ENCODE results near the gene MAP3K2. TPM values are rescaled to one million over a fixed set of nuclear protein-coding genes. Genes with fewer than 3 reads are reported as not detected.

Gene MAP3K2
- total and polyA plus RNA-seq, 2 of the 4 experiments (the other 2 are of a cell fraction) = 6.2 to 30.8 TPM

GRCh38 chr2:127427376-127428056 is 39.7 kb upstream of the MAP3K2 start:
- BruUV-seq (replicated peaks) = no TSS peak
- no peak overlapping the region for H4K8ac ChIP-seq (ENCODE audit: low read depth in 2 of 2, low read length in 2 of 2)
- H3K18ac ChIP-seq (ENCODE audit: low read depth, low read length) = no peak overlapping the region
- H3K27me3 ChIP-seq (ENCODE audit: control insufficient read depth, insufficient read depth, low read length) = peaks cover 10% of the 10 kb centered on the region
- H2BK120ac ChIP-seq (ENCODE audit: low read depth, low read length) = no peak overlapping the region
- CTCF ChIA-PET = no interaction called here
- no peak overlapping the region for H4K91ac ChIP-seq (ENCODE audit: insufficient read depth, low read depth, low read length)
- no peaks in the 10 kb centered on the region; the same call in 1 of the 2 replicates for H4K20me1 ChIP-seq (ENCODE audit: insufficient read depth, low read length)
- no peak overlapping the region for H3K27ac ChIP-seq (ENCODE audit: insufficient read depth, low read length)
- no peak overlapping the region for H3K4ac ChIP-seq (ENCODE audit: low read depth, low read length)
- H2AK9ac ChIP-seq (replicated peaks; ENCODE audit: low read depth, low read length, poor library complexity) = no peak overlapping the region
- no peak overlapping the region for H3K4me3 ChIP-seq (ENCODE audit: insufficient read depth, low read depth, low read length)
- WGBS, 2 experiments (ENCODE audit: extremely low coverage in 2 of 2, insufficient read length in 1 of 2) = 80% methylated on average over 2 of the region's 7 CpGs; no CpG with 5 or more reads in 1 of the 2 experiments
- H3K9ac ChIP-seq (ENCODE audit: low read depth, low read length) = no peak overlapping the region
- TF ChIP-seq NFE2L2 (IDR thresholded peaks at IDR 0.05; ENCODE audit: low read depth, low read length) = no peak
- no peak for TF ChIP-seq BHLHE40 (IDR thresholded peaks at IDR 0.05; ENCODE audit: low read depth, low read length)
- no peak for TF ChIP-seq CHD1 (IDR thresholded peaks at IDR 0.05; ENCODE audit: low read depth, low read length)
- no peak for TF ChIP-seq SMC3 (IDR thresholded peaks at IDR 0.05; ENCODE audit: low read depth, low read length)
- no peak for TF ChIP-seq MXI1 (IDR thresholded peaks at IDR 0.05; ENCODE audit: borderline replicate concordance, low read depth, low read length)
- no peak for TF ChIP-seq CEBPB (IDR thresholded peaks at IDR 0.05; ENCODE audit: low read depth, low read length)
- intact Hi-C loops (cut with micrococcal nuclease) = no loop called here
- no peak overlapping the region for H4K5ac ChIP-seq (ENCODE audit: low read depth, low read length)
- H3K9me3 ChIP-seq (ENCODE audit: control insufficient read depth, insufficient read depth, low read length) = no peaks in the 10 kb centered on the region
- H3K14ac ChIP-seq (replicated peaks; ENCODE audit: low read depth, low read length) = no peak overlapping the region
- no peaks in the 10 kb centered on the region; the same call in 1 of the 2 replicates for H3K4me1 ChIP-seq (ENCODE audit: control insufficient read depth, insufficient read depth, low read length)
- no peak overlapping the region for H2BK15ac ChIP-seq (ENCODE audit: low read depth, low read length)
- H3K79me1 ChIP-seq (ENCODE audit: low read depth in 1 of 2, low read length in 2 of 2) = no peaks in the 10 kb centered on the region
- H2AFZ ChIP-seq (replicated peaks; ENCODE audit: low read length, poor library complexity) = no peak overlapping the region
- H2BK20ac ChIP-seq (ENCODE audit: low read depth, low read length) = no peak overlapping the region
- no peak overlapping the region for H2AK5ac ChIP-seq (ENCODE audit: low read depth, low read length)
- H3K9me1 ChIP-seq (ENCODE audit: insufficient read depth, low read length) = no peaks in the 10 kb centered on the region
- H3K36me3 ChIP-seq (ENCODE audit: control insufficient read depth, insufficient read depth, low read length) = no peaks in the 10 kb centered on the region
- no peak overlapping the region for H2BK5ac ChIP-seq (ENCODE audit: low read depth, low read length, poor library complexity, severe bottlenecking)
- no peak for ATAC-seq (ENCODE audit: low read depth)
- DNase-seq = no peak
- in situ Hi-C loops (cut with MboI; ENCODE audit: low sequenced_read_pairs) = no loop called here
- no peak overlapping the region for H3K23ac ChIP-seq (ENCODE audit: low read depth, low read length)
- POLR2A ChIA-PET (ENCODE audit: unreplicated experiment) = no interaction called here
- dilution Hi-C loops (cut with HindIII; ENCODE audit: low sequenced_read_pairs, unreplicated experiment) = no loop called here
- no peak overlapping the region for H3K4me2 ChIP-seq (ENCODE audit: low read depth, low read length)
- no peak overlapping the region for H3K56ac ChIP-seq (ENCODE audit: extremely low read depth, insufficient read depth, low read length)
